ENCODE data around the gene CD151. TPM values are rescaled to one million over a fixed set of nuclear protein-coding genes. Genes with fewer than 3 reads are reported as not detected.

Gene CD151
- total RNA-seq, 1 donor = 311 TPM

- no peak for DNase-seq (ENCODE audit: low read depth)
- peak overlapping the region; percentile 88 for H3K4me3 ChIP-seq (ENCODE audit: low read depth, low read length)
- TF ChIP-seq CTCF (IDR thresholded peaks at IDR 0.05; ENCODE audit: insufficient read depth, low read length) = no peak
Observed at GRCh38 chr11:821512-822371, 11.0 kb upstream of the CD151 start.

- H3K4me3 ChIP-seq (ENCODE audit: low read depth, low read length) = no peak overlapping the region
- DNase-seq (ENCODE audit: low read depth) = no peak
- no peak for TF ChIP-seq CTCF (IDR thresholded peaks at IDR 0.05; ENCODE audit: insufficient read depth, low read length)
Observed at GRCh38 chr11:823441-824291, 9.1 kb upstream of the CD151 start.

GRCh38 chr11:824292-824880, 8.4 kb upstream of the CD151 start:
- no peak for TF ChIP-seq CTCF (IDR thresholded peaks at IDR 0.05; ENCODE audit: insufficient read depth, low read length)
- no peak for DNase-seq (ENCODE audit: low read depth)
- H3K4me3 ChIP-seq (ENCODE audit: low read depth, low read length) = no peak overlapping the region

GRCh38 chr11:824942-825341, 7.8 kb upstream of the CD151 start:
- no peak for TF ChIP-seq CTCF (IDR thresholded peaks at IDR 0.05; ENCODE audit: insufficient read depth, low read length)
- H3K4me3 ChIP-seq (ENCODE audit: low read depth, low read length) = no peak overlapping the region
- DNase-seq (ENCODE audit: low read depth) = no peak

GRCh38 chr11:825366-826226, 7.2 kb upstream of the CD151 start:
- H3K4me3 ChIP-seq (ENCODE audit: low read depth, low read length) = no peak overlapping the region
- no peak for TF ChIP-seq CTCF (IDR thresholded peaks at IDR 0.05; ENCODE audit: insufficient read depth, low read length)
- no peak for DNase-seq (ENCODE audit: low read depth)

- no peak overlapping the region for H3K4me3 ChIP-seq (ENCODE audit: low read depth, low read length)
- no peak for TF ChIP-seq CTCF (IDR thresholded peaks at IDR 0.05; ENCODE audit: insufficient read depth, low read length)
- no peak for DNase-seq (ENCODE audit: low read depth)
Observed at GRCh38 chr11:826227-826621, 6.5 kb upstream of the CD151 start.
